HEK293 (cell line): ENCODE results near the gene GBX1.

Experiments used
- CTCF ChIA-PET: fragments of 350-600 bp; formaldehyde crosslinking; extraction: SDS; loops from one replicate; lab custom pipeline; 2021; ENCODE audit warnings: antibody characterized with exemption; lab: Yijun Ruan, JAX
- POLR2A ChIA-PET: fragments of 300-600 bp; formaldehyde crosslinking; extraction: SDS; loops from one replicate; lab custom pipeline; 2020; ENCODE audit warnings: antibody characterized with exemption, inconsistent platforms; lab: Yijun Ruan, JAX
- H3K27ac ChIP-seq: fragments of 200-500 bp; sonication (Bioruptor generic); 2 replicates; pipeline ENCODE4 v1.5.1; 2014; ENCODE audit warnings: low read depth, low read length, control low read depth, inconsistent platforms; ENCODE audit errors: extremely low read depth
- H3K36me3 ChIP-seq, 2 experiments: fragments of 200-500 bp in 1 of 2; sonication (Bioruptor generic) in 1 of 2; 1 replicate in 1 of 2; 2 replicates in 1 of 2; pipeline ENCODE4 v1.5.1; 2014 to 2017; ENCODE audit warnings: inconsistent platforms in 2 of 2, low read length in 2 of 2; ENCODE audit not compliant: control insufficient read depth in 2 of 2, insufficient read depth in 1 of 2
- H3K4me1 ChIP-seq: fragments of 200-500 bp; sonication (Bioruptor generic); 2 replicates; pipeline ENCODE4 v1.5.1; 2014; ENCODE audit warnings: mild to moderate bottlenecking, low read length, inconsistent platforms; ENCODE audit not compliant: control insufficient read depth, insufficient read depth
- H3K4me3 ChIP-seq: 2 replicates; pipeline ENCODE4 v1.5.1; 2011; ENCODE audit warnings: low read depth, mild to moderate bottlenecking, control low read depth, low read length, moderate library complexity
- H3K9me3 ChIP-seq: fragments of 200-500 bp; sonication (Bioruptor generic); 2 replicates; pipeline ENCODE4 v1.5.1; 2014; ENCODE audit warnings: low read depth, low read length, inconsistent platforms; ENCODE audit not compliant: control insufficient read depth, insufficient read depth
- HOXC10 ChIP-seq: sonication (generic); formaldehyde crosslinking; IDR thresholded peaks from 2 replicates; pipeline ENCODE4 v1.8.1; 2023; ENCODE audit warnings: mild to moderate bottlenecking, missing genetic modification reagents
- KLF16 ChIP-seq: fragments of 450-650 bp; formaldehyde crosslinking; IDR thresholded peaks from 2 replicates; pipeline ENCODE4 v1.5.1; 2017; ENCODE audit warnings: missing biosample characterization, missing genetic modification characterization
- SCRT2 ChIP-seq: fragments of 450-650 bp; formaldehyde crosslinking; IDR thresholded peaks from 2 replicates; pipeline ENCODE4 v1.5.1; 2016; ENCODE audit warnings: missing biosample characterization, missing genetic modification characterization
- YY1 ChIP-seq: fragments of 450-650 bp; formaldehyde crosslinking; IDR thresholded peaks from 2 replicates; pipeline ENCODE4 v1.5.1; 2018; ENCODE audit warnings: missing biosample characterization, missing genetic modification characterization
- ZBTB1 ChIP-seq: fragments of 450-650 bp; formaldehyde crosslinking; IDR thresholded peaks from 2 replicates; pipeline ENCODE4 v1.5.1; 2016; ENCODE audit warnings: missing biosample characterization, missing genetic modification characterization
- ZNF16 ChIP-seq: fragments of 450-650 bp; formaldehyde crosslinking; IDR thresholded peaks from 2 replicates; pipeline ENCODE4 v1.5.1; 2016; ENCODE audit warnings: low read depth, missing biosample characterization, missing genetic modification characterization
- ZNF366 ChIP-seq: fragments of 450-650 bp; formaldehyde crosslinking; conservative IDR thresholded peaks from 2 replicates; pipeline ENCODE4 v1.5.1; 2016; ENCODE audit warnings: missing biosample characterization, missing genetic modification characterization
- ZNF423 ChIP-seq: fragments of 450-650 bp; formaldehyde crosslinking; IDR thresholded peaks from 2 replicates; pipeline ENCODE4 v1.5.1; 2016; ENCODE audit warnings: missing biosample characterization, missing genetic modification characterization
- ZNF596 ChIP-seq: fragments of 450-650 bp; IDR thresholded peaks from 2 replicates; pipeline ENCODE4 v1.5.0; 2018; ENCODE audit warnings: missing biosample characterization, mild to moderate bottlenecking, missing genetic modification characterization, moderate library complexity
- ZNF621 ChIP-seq: fragments of 450-650 bp; formaldehyde crosslinking; IDR thresholded peaks from 2 replicates; pipeline ENCODE4 v1.5.1; 2017; ENCODE audit warnings: missing biosample characterization, missing genetic modification characterization
- ZNF660 ChIP-seq: fragments of 450-650 bp; IDR thresholded peaks from 2 replicates; pipeline ENCODE4 v1.5.1; 2018; ENCODE audit warnings: missing biosample characterization, mild to moderate bottlenecking, missing genetic modification characterization
- ZNF768 ChIP-seq: fragments of 450-650 bp; formaldehyde crosslinking; IDR thresholded peaks from 2 replicates; pipeline ENCODE4 v1.5.1; 2018; ENCODE audit warnings: missing biosample characterization, mild to moderate bottlenecking, missing genetic modification characterization
- TF ChIP-seq, protein P1 (sequence below): fragments of 450-650 bp; IDR thresholded peaks from 2 replicates; pipeline ENCODE4 v1.5.1; 2018; ENCODE audit warnings: missing biosample characterization, missing genetic modification characterization
- TF ChIP-seq, protein P2 (sequence below): fragments of 450-650 bp; formaldehyde crosslinking; IDR thresholded peaks from 2 replicates; pipeline ENCODE4 v1.5.1; 2016; ENCODE audit warnings: missing biosample characterization, missing genetic modification characterization
- TF ChIP-seq, protein P3 (sequence below): fragments of 450-650 bp; formaldehyde crosslinking; IDR thresholded peaks from 2 replicates; pipeline ENCODE4 v1.5.1; 2016; ENCODE audit warnings: missing biosample characterization, missing genetic modification characterization
- TF ChIP-seq, protein P4 (sequence below): fragments of 450-650 bp; IDR thresholded peaks from 2 replicates; pipeline ENCODE4 v1.5.1; 2018; ENCODE audit warnings: missing biosample characterization, mild to moderate bottlenecking, missing genetic modification characterization
- TF ChIP-seq, protein P5 (sequence below): fragments of 450-650 bp; formaldehyde crosslinking; IDR thresholded peaks from 2 replicates; pipeline ENCODE4 v1.5.1; 2016; ENCODE audit warnings: missing biosample characterization, missing genetic modification characterization
- TF ChIP-seq, protein P6 (sequence below): fragments of 450-650 bp; formaldehyde crosslinking; IDR thresholded peaks from 2 replicates; pipeline ENCODE4 v1.5.1; 2016; ENCODE audit warnings: missing biosample characterization, missing genetic modification characterization, borderline replicate concordance

GBX1 gene

DNA sequence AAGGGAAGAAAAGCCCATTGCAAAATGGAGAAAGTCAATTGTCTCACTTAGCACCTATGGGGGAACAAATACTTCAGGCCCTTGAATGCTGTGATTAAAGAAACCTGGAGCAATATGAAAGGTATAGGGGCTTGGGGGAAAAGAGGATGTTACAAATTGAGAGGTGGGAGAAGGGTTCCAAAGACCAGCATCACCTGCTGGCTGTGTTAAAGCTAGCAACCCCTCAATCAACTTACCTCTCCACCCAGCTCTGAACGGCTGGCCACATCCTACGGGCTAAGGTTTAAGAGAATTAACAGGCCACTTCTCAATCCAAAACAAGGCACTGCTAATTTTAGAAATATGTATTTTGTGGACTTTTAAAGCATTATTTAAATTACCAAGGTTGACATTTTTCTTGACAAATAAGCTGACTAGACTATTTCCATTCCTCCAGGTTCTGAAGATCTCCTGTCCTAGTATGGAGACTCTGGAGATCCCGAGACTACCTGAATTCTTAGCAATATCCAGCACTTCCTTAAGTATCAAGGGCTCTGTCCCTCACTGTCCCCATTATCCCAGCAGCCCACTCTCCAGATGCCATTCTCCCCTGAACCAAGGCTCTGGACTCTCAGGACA is 43.8 kb upstream of the GBX1 start:
- CTCF ChIA-PET, result interaction anchor here (0.6 to 1.3 kb wide), 4 partner anchors 8 to 87 kb away, joined by 3 to 4 read pairs (median 3); no protein-coding TSS in a partner anchor
- no peaks in the 10 kb centered on the region for H3K4me1 ChIP-seq

DNA sequence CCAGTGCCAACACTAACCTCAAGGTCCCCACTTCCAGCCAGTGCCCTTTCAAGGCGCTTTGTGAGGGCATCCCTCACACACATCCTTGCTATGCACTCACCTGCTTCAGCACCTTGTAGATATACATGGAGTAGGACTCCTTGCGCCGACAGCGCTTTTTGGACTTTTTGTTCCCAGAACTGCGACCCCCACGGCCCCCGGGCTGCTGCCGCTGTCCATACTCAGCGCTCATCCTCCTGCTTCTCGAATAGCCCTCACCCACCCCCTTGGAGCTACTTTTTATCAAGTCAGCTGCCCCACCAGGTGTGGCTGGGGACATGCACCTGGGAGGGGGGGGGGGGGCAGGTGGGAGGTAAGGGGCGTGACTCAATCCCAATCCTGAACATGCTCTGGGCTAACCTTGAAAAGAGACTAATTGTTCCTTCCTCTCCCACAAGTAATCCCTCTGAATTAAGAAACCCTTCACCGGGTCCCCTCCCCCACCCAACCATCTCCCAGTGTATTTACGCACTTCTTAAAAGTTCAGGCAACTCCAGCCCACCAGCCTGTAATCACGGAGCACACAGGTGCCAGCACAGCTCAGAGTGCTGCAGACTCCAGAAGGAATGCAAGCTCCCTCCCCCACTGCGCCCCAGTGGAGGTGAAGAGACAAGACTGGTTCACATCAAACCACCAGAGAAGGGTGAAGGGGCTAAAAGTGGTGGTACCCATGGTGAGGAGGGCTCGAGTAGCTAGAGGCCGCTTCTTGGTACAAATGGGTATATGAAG is 42.8 kb upstream of the GBX1 start, which contains the start of gene H2BK1:
H2BK1 (minus strand) TSS at position 402 of the 768 bp plus-strand sequence; CDS start at position 232, 170 bp downstream.
- ChIA-PET CTCF (interaction anchor here (0.6 to 1.3 kb wide), 2 partner anchors 44 to 86 kb away, joined by 3 read pairs; no protein-coding TSS in a partner anchor), POLR2A (interaction anchor here (1.0 to 1.1 kb wide), 2 partner anchors 12 to 17 kb away, joined by 4 read pairs; partner anchors contain the start of gene ABCF2)

More for the DNA sequence above, 43.8 kb upstream of the GBX1 start:
- Histone ChIP-seq H3K4me3 (no peak overlapping the region), H3K9me3 (no peaks in the 10 kb centered on the region), H3K27ac (no peak overlapping the region), H3K36me3 (peaks cover 3 to 49% of the 10 kb centered on the region in 2 experiments; a peak in 1 of 3 replicates)
- POLR2A ChIA-PET, result interaction anchor here (1.0 to 1.1 kb wide), 2 partner anchors 11 to 16 kb away, joined by 4 read pairs; partner anchors contain the start of gene ABCF2
- TF ChIP-seq, protein P1, sequence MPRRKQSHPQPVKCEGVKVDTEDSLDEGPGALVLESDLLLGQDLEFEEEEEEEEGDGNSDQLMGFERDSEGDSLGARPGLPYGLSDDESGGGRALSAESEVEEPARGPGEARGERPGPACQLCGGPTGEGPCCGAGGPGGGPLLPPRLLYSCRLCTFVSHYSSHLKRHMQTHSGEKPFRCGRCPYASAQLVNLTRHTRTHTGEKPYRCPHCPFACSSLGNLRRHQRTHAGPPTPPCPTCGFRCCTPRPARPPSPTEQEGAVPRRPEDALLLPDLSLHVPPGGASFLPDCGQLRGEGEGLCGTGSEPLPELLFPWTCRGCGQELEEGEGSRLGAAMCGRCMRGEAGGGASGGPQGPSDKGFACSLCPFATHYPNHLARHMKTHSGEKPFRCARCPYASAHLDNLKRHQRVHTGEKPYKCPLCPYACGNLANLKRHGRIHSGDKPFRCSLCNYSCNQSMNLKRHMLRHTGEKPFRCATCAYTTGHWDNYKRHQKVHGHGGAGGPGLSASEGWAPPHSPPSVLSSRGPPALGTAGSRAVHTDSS (tag by site-specific recombination), result no peak
- TF ChIP-seq ZNF366 (tag by site-specific recombination) (no peak), ZNF768 (no peak), KLF16 (tag by site-specific recombination) (no peak), YY1 (no peak), ZNF423 (tag by site-specific recombination) (no peak), HOXC10 (CRISPR knock-in tag) (no peak)
- TF ChIP-seq, protein P2, sequence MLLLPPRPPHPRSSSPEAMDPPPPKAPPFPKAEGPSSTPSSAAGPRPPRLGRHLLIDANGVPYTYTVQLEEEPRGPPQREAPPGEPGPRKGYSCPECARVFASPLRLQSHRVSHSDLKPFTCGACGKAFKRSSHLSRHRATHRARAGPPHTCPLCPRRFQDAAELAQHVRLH (tag by site-specific recombination), result no peak
- TF ChIP-seq, protein P3, sequence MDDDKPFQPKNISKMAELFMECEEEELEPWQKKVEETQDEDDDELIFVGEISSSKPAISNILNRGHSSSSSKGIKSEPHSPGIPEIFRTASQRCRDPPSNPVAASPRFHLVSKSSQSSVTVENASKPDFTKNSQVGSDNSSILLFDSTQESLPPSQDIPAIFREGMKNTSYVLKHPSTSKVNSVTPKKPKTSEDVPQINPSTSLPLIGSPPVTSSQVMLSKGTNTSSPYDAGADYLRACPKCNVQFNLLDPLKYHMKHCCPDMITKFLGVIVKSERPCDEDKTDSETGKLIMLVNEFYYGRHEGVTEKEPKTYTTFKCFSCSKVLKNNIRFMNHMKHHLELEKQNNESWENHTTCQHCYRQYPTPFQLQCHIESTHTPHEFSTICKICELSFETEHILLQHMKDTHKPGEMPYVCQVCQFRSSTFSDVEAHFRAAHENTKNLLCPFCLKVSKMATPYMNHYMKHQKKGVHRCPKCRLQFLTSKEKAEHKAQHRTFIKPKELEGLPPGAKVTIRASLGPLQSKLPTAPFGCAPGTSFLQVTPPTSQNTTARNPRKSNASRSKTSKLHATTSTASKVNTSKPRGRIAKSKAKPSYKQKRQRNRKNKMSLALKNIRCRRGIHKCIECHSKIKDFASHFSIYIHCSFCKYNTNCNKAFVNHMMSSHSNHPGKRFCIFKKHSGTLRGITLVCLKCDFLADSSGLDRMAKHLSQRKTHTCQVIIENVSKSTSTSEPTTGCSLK, result no peak
- TF ChIP-seq, protein P4, sequence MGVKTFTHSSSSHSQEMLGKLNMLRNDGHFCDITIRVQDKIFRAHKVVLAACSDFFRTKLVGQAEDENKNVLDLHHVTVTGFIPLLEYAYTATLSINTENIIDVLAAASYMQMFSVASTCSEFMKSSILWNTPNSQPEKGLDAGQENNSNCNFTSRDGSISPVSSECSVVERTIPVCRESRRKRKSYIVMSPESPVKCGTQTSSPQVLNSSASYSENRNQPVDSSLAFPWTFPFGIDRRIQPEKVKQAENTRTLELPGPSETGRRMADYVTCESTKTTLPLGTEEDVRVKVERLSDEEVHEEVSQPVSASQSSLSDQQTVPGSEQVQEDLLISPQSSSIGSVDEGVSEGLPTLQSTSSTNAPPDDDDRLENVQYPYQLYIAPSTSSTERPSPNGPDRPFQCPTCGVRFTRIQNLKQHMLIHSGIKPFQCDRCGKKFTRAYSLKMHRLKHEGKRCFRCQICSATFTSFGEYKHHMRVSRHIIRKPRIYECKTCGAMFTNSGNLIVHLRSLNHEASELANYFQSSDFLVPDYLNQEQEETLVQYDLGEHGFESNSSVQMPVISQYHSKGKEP (tag by site-specific recombination), result no peak
- TF ChIP-seq, protein P5, sequence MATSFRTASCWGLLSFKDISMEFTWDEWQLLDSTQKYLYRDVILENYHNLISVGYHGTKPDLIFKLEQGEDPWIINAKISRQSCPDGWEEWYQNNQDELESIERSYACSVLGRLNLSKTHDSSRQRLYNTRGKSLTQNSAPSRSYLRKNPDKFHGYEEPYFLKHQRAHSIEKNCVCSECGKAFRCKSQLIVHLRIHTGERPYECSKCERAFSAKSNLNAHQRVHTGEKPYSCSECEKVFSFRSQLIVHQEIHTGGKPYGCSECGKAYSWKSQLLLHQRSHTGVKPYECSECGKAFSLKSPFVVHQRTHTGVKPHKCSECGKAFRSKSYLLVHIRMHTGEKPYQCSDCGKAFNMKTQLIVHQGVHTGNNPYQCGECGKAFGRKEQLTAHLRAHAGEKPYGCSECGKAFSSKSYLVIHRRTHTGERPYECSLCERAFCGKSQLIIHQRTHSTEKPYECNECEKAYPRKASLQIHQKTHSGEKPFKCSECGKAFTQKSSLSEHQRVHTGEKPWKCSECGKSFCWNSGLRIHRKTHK (tag by site-specific recombination), result no peak

More for the DNA sequence above, 42.8 kb upstream of the GBX1 start, which contains the start of gene H2BK1:
- Histone ChIP-seq H3K27ac (no peak within 1 kb of the TSS), H3K36me3 (peaks cover 3 to 39% of the 10 kb centered on the region in 2 experiments; a peak in 1 of 3 replicates), H3K4me1 (no peaks in the 10 kb centered on the region), H3K9me3 (no peaks in the 10 kb centered on the region), H3K4me3 (no peak within 1 kb of the TSS)
- TF ChIP-seq ZNF596 (tag by site-specific recombination) (no peak), ZNF621 (tag by site-specific recombination) (no peak), ZBTB1 (tag by site-specific recombination) (no peak), ZNF660 (tag by site-specific recombination) (no peak), ZNF16 (tag by site-specific recombination) (no peak), SCRT2 (tag by site-specific recombination) (no peak)
- TF ChIP-seq, protein P6, sequence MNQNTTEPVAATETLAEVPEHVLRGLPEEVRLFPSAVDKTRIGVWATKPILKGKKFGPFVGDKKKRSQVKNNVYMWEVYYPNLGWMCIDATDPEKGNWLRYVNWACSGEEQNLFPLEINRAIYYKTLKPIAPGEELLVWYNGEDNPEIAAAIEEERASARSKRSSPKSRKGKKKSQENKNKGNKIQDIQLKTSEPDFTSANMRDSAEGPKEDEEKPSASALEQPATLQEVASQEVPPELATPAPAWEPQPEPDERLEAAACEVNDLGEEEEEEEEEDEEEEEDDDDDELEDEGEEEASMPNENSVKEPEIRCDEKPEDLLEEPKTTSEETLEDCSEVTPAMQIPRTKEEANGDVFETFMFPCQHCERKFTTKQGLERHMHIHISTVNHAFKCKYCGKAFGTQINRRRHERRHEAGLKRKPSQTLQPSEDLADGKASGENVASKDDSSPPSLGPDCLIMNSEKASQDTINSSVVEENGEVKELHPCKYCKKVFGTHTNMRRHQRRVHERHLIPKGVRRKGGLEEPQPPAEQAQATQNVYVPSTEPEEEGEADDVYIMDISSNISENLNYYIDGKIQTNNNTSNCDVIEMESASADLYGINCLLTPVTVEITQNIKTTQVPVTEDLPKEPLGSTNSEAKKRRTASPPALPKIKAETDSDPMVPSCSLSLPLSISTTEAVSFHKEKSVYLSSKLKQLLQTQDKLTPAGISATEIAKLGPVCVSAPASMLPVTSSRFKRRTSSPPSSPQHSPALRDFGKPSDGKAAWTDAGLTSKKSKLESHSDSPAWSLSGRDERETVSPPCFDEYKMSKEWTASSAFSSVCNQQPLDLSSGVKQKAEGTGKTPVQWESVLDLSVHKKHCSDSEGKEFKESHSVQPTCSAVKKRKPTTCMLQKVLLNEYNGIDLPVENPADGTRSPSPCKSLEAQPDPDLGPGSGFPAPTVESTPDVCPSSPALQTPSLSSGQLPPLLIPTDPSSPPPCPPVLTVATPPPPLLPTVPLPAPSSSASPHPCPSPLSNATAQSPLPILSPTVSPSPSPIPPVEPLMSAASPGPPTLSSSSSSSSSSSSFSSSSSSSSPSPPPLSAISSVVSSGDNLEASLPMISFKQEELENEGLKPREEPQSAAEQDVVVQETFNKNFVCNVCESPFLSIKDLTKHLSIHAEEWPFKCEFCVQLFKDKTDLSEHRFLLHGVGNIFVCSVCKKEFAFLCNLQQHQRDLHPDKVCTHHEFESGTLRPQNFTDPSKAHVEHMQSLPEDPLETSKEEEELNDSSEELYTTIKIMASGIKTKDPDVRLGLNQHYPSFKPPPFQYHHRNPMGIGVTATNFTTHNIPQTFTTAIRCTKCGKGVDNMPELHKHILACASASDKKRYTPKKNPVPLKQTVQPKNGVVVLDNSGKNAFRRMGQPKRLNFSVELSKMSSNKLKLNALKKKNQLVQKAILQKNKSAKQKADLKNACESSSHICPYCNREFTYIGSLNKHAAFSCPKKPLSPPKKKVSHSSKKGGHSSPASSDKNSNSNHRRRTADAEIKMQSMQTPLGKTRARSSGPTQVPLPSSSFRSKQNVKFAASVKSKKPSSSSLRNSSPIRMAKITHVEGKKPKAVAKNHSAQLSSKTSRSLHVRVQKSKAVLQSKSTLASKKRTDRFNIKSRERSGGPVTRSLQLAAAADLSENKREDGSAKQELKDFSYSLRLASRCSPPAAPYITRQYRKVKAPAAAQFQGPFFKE (tag by site-specific recombination), result no peak
